AG08396 (cell line): ENCODE results near the gene UBE2D3.
A peak's percentile ranks its signal among the peaks of the same experiment; 100 is the strongest.

ENCODE experiments used
- DNase-seq: peaks from one replicate; pipeline ENCODE4 v3.0.0; 2012; ENCODE audit warnings: low spot score, mixed read lengths

The UBE2D3 gene

GRCh38 chr4:102791318-102791835 is 36.0 kb downstream of the UBE2D3 start:
- no peak for DNase-seq

DNA sequence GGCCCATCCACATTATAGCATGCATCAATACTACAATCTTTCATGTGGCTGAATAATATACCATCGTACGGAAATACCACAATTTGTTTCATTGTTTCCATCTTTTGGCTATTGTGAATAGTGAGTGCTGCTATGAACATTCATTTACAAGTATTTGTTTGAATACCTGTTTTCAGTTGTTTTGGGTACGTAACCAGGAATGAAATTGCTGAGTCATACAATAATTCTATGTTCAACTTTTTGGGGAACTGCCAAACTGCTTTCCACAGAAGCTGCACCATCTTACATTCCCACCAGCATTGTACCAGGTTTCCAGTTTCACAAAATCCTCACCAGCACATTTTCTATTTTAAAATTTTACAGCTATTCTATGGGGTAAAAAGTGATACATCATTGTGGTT is 38.0 kb downstream of the UBE2D3 start:
- no peak for DNase-seq

DNA sequence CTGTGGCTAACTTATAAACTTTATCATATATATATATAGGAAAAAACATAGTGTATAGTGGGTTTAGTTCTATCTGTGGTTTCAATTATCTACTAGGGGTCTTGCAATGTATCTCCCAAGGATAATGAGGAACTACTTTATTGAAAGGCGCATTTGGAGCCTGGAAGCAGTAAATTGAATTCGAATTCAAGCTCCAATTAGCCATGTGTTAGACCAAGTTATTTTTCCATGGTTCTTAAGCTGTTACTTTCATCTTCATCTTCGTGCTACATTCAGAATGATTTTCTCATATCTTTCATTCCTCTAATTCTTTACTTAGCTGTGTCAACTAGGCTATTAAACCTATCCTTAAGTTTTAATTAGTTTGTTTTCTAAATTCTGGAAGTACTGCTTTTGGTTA is 39.4 kb downstream of the UBE2D3 start:
- no peak for DNase-seq

- DNase-seq: no peak
These were observed 40.1 kb downstream of the UBE2D3 start for GRCh38 chr4:102787096-102787881.

DNA sequence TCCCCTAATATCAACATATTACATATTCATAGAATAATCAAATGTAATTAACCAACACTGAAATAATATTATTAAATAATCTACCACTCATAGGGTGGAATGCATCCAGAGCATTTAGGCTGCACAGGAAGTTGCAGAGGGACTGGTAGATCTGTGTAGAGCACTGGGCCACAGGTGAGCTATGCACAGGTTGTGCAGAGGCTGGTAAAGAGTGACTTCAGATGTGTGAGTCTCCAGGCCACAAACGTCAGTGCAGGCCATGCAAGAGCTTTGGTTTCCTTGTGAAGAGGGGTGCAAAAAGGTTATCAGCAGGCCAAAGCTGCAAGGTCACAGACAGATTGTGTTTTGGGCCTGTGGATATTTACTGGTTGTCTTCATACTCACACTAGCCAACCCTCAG is 41.1 kb downstream of the UBE2D3 start:
- no peak for DNase-seq

GRCh38 chr4:102783006-102783405 is 44.3 kb downstream of the UBE2D3 start:
- no peak for DNase-seq

DNA sequence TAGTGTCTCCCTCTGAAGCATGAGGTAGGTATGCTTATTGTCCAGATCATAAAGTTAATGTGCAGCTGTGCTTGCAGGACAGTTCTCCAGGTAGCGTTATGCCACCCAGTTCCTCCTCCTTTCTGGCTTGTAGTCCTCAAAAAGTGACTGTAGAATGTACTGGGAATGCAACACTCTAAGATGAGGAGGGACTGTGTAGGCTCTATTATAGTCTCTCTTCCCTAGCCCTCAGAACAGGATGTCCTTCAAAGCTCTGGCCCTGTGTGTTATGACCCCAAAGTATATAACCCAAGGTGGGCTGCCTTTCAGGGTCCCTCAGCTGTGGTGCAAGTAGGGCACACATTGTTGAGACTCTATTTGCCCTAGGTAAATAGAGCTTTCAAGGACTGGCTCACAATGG is 45.8 kb downstream of the UBE2D3 start:
- DNase-seq: no peak

DNA sequence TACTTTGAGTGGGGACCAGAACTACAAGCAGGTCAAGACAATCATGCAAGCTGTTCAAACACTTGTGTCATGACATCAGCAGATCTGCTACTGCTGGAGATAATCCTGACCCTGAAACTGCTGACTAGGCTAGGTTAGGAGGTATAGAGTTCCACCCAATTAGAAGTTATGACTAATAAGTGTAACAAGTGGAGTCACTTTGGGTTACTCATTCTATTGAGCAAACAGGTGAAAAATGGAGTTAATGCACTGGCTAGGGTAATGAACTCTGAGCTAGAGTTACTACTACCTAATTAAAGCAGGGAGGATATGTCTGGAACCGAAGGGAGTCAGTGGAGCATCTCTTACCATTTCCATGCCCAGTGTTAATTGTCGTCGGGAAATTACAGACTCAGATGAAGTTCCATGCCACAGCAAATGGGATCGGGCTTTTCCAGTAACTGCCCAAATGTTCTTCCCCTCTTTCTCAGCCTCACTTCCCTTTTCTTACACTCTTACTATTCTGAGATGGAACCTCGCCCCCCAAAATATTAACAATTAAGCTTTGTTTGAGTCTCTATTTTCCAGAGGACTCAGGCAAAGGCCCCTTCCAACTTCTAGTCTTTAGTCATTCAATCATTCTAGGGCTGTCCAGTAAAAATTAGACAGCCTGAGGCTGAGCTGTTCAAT is 46.7 kb downstream of the UBE2D3 start:
- DNase-seq: no peak

DNA sequence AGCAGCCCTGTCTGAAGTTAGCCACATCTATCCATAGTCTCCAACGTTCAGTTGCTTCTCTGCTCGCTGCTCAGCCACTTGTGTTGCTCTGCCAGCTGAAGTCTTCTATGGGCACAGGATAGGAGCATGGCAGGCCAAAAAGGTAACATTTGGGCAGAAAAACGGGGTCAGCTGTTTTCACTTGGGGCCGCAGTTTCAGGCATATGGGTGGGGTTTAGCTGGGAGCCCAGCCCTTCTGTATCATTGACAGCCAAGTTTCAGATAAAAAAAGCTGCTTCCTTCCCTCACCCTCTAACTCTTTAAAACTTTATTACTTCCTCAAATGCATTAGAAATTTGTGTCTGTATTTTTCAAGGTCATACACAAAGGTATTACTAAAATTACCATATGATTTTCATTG is 48.1 kb downstream of the UBE2D3 start:
- DNase-seq: no peak

- DNase-seq: no peak
These were observed 48.6 kb downstream of the UBE2D3 start for GRCh38 chr4:102778720-102779119.

- DNase-seq: no peak
These were observed 51.5 kb downstream of the UBE2D3 start for GRCh38 chr4:102775805-102776204.

- no peak for DNase-seq
These were observed 53.1 kb downstream of the UBE2D3 start for GRCh38 chr4:102774254-102774653.

DNA sequence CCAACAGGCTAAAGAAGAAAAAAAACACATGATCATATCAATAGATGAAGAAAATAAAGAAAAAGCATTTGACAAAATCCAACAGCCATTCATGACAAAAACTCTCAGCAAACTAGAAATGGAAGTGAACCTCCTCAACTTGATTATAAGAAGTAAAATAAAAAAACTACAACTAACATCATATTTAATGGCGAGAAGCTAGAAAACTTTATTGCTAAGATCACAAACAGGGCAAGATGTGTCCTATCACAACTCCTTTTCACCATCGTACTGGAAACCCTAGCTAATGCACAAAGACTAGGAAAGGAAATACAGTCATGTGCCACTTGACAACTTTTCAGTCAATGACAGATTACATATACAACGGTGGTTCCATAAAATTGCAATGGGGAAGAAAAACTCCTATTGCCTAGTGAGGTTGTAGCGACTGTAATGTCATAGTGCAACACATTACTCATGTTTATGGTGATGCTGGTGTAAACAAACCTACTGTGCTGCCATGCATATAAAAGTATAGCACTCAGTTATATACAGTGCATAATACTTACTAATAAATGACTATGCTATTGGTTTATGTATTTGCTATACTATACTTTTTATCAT is 54.5 kb downstream of the UBE2D3 start:
- no peak for DNase-seq

DNA sequence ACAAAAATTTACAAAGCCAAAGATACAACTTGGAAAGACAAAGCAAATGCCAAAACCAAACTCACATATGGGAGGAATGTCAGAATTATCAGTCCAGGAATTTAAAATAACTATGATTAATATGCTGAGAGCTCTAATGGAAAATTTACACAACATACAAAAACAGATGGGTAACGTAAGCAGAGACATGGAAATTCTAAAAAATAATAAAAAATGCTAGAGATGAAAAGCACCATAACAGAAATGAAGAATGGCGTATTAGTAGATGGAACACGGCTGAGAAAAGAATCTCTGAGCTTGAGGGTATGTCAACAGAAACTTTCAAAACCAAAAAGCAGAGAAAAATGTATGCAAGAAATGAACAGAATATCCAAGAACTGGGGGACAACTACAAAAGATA is 62.5 kb downstream of the UBE2D3 start:
- DNase-seq: no peak

DNA sequence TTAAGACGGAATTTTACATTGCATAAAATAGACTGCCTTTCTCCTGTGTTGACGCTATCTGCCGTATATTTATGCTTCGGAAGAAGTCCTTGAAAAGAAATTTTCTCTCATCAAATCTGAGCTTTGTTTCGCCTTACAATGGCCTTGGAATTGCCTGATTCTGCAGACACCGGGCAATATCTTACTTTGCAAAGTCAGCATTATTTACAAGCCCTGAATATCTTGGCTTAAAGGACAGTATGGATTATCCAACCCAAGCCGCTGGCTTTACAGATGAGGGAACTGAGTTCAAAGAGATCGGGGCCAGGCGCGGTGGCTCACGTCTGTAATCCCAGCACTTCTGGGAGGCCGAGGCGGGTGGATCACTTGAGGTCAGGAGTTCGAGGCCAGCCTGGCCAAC is 65.4 kb downstream of the UBE2D3 start:
- no peak for DNase-seq

DNA sequence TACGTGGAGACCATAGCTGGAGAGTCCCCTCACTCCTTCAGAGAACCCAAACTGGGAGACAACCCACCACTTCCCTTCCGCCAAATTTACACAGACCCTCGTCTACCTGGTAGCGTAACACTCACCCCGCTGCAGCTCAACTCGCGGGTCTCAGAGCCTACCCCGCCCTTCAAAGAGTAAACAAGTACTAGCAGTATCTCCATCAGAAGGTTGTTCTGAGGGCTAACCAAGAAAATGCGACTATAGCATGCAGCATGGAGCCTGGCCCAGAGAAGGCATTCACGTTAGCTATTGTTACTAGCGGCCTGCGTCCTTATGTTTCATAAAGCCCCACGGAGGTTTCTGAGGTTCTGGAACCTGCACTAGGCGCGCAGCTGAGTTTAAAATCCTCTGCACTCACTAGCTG is 66.1 kb downstream of the UBE2D3 start:
- peak; percentile 38 for DNase-seq

DNA sequence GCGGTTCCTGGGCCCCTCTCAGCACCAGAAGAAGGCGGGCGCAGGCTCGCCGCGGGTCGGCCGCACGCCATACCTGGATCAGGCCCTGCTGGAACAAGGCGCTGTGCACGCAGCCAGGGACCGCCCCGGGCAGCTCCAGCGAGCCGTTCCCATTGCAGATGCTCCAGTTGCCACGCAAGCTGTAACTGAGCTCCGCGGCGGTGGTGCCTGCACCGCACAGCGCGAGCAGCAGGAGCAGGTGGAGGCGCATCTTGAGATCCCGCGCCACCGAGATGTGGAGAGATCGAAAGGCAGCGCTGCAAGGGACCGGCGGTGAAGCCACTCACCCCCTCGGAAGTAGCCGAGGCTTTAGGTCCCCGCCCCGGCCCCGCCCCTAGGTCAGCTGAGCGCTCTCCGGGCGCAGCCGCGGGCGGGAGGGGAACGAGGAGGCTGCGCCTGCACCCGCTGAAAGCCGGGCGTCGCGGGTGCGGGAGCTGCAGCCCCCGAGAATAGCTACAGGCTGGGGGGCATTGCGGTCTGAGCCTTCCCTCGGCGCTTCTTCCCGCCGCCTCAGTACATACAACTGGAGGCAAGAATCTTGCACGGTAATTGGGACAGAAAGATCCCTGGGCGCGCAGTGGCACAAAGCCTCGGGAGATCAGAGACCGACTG is 66.6 kb downstream of the UBE2D3 start, which contains the start of gene MANBA:
MANBA (minus strand) TSS at position 324 of the 651 bp plus-strand sequence; CDS start at position 250, 74 bp downstream.
- peak; percentile 94 for DNase-seq

GRCh38 chr4:102759831-102760644 is 67.3 kb downstream of the UBE2D3 start:
- peak; percentile 40 for DNase-seq

GRCh38 chr4:102758241-102759160 is 68.8 kb downstream of the UBE2D3 start:
- no peak for DNase-seq

DNA sequence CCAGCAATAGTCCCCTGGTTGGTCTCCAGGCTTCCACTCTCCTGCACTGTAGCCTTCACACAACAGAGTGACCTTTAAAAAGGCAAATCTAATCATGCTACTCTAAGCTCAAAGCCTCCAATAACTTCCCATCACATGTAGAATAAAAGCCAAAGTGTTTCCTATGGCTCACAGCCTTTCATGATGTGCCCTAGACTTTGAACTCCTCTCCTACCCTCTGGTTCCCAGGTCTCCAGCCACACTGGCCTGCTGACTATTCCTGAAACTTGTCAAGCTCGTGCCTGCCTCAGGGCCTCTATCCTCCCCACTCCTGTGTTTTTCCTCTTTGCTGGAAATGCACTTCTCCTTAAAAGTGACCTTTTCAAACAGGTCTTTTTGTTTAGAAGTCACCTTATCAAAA is 69.7 kb downstream of the UBE2D3 start:
- DNase-seq: no peak
